MCF 10A (cell line): ENCODE data around the gene ALKBH2. TPM values are rescaled to one million over a fixed set of nuclear protein-coding genes. Genes with fewer than 3 reads are reported as not detected.
"Not testable (repeated sequence)": the region's sequence is repeated elsewhere in the genome, so short reads cannot be mapped to it uniquely, and the experiment has no call there.

Source experiments
- BruUV-seq: library from RNA; stranded (reverse); fragments of 400-500 nt; replicated peaks from 2 replicates; lab custom pipeline; 2021; lab: Mats Ljungman, UMichigan
- CTCF ChIA-PET: fragments of 300-600 bp; sonication (Branson Sonifier 250); formaldehyde crosslinking; extraction: SDS; loops from one replicate; lab custom pipeline; 2021; ENCODE audit warnings: antibody characterized with exemption, inconsistent platforms; lab: Yijun Ruan, JAX
- POLR2A ChIA-PET: fragments of 300-600, 350-650 bp; sonication (Branson Sonifier 250); formaldehyde crosslinking; extraction: SDS; loops from one replicate; lab custom pipeline; 2020; ENCODE audit warnings: antibody characterized with exemption, inconsistent platforms; lab: Yijun Ruan, JAX
- DNase-seq: peaks from one replicate; pipeline ENCODE4 v3.0.0-alpha.2; 2018; ENCODE audit not compliant: unreplicated experiment
- H3K27ac Mint-ChIP-seq: one replicate; pipeline ENCODE4 v1.8.0; 2022; ENCODE audit warnings: mild to moderate bottlenecking, low read depth, mixed read lengths; ENCODE audit not compliant: unreplicated experiment
- H3K27me3 Mint-ChIP-seq: one replicate; pipeline ENCODE4 v1.8.0; 2022; ENCODE audit warnings: mixed read lengths; ENCODE audit not compliant: insufficient read depth, unreplicated experiment
- H3K36me3 Mint-ChIP-seq: one replicate; pipeline ENCODE4 v1.8.0; 2022; ENCODE audit warnings: mild to moderate bottlenecking, moderate library complexity, mixed read lengths; ENCODE audit not compliant: insufficient read depth, unreplicated experiment
- H3K4me1 Mint-ChIP-seq: one replicate; pipeline ENCODE4 v1.8.0; 2022; ENCODE audit warnings: mixed read lengths; ENCODE audit not compliant: insufficient read depth, unreplicated experiment
- H3K4me3 Mint-ChIP-seq: one replicate; pipeline ENCODE4 v1.8.0; 2022; ENCODE audit warnings: mild to moderate bottlenecking, moderate library complexity, mixed read lengths; ENCODE audit not compliant: unreplicated experiment
- H3K9me3 Mint-ChIP-seq: one replicate; pipeline ENCODE4 v1.8.0; 2022; ENCODE audit warnings: mixed read lengths; ENCODE audit not compliant: unreplicated experiment
- intact Hi-C: fragments of 100-400 bp; cut with micrococcal nuclease; formaldehyde crosslinking; loops from 2 replicates; pipeline ENCODE4 v1.14.1; 2022
- total RNA-seq: library from RNA; stranded (reverse); gene quantifications from 2 replicates; pipeline ENCODE4 v1.2.3, GENCODE V29; 2022
- TF ChIP-seq, protein P1 (sequence below): fragments of 200-600 bp; IDR thresholded peaks from one replicate; pipeline ENCODE4 v1.8.0; 2022; ENCODE audit warnings: antibody characterized with exemption, mild to moderate bottlenecking; ENCODE audit not compliant: unreplicated experiment

The ALKBH2 gene
- total RNA-seq, 1 experiment from 2014 or later: 48.9 TPM

DNA sequence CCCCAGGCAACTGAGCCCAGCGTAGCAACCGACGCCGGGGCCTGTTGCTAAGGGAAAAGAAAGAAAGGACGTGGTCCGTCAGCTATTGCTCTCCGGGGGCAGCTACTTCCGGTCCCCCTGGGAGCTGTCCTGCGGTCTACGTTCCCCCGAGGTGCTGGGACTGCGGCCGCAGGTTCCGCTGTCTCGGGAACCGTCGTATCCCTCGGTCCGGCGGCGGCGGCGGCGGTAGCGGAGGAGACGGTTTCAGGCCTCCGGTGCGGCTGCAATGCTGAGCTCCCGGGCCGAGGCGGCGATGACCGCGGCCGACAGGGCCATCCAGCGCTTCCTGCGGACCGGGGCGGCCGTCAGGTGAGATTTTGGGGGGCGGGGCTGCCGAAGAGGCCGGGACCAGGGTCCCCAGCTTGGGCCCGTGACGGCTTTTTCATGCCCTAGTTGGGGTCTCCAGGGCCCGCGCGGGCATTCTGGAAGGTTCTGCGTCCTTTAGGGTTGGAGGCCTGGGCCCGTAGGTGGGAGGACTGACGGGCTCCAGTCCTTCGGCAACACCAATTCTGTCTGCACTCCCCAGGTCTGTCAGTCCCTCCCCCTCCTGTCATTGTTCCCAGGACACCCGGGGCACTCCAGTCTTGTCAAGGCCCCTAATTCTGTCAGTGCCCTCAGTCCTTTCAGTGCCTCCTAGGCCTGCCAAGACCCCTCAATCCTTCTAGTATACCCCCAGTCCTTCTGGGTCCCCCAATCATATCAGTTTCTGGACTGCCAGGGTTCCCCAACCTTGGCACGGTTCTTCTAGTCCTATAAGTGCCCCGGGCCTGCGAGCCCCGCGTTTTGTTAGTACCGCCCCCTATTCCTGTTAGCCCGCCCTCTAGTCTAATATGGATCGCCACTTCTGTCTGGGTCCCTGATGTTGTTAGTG lies 40.6 kb downstream of the ALKBH2 start, which contains the start of gene USP30:
Gene USP30, plus strand, starts transcription at position 163 of the 910 bp plus-strand sequence. Its CDS starts 103 bp downstream, at position 266.
- intact Hi-C loops: no loop called here
- Mint-ChIP-seq H3K9me3 (no peaks in the 10 kb centered on the region), H3K27ac (peak within 1 kb of the TSS; percentile 90), H3K36me3 (peaks cover 14% of the 10 kb centered on the region), H3K4me1 (peaks cover 6% of the 10 kb centered on the region), H3K4me3 (peak within 1 kb of the TSS; percentile 86), H3K27me3 (no peaks in the 10 kb centered on the region)
- CTCF ChIA-PET: no interaction called here
- DNase-seq: peak; percentile 76
- no TSS peak for BruUV-seq
- TF ChIP-seq, protein P1, sequence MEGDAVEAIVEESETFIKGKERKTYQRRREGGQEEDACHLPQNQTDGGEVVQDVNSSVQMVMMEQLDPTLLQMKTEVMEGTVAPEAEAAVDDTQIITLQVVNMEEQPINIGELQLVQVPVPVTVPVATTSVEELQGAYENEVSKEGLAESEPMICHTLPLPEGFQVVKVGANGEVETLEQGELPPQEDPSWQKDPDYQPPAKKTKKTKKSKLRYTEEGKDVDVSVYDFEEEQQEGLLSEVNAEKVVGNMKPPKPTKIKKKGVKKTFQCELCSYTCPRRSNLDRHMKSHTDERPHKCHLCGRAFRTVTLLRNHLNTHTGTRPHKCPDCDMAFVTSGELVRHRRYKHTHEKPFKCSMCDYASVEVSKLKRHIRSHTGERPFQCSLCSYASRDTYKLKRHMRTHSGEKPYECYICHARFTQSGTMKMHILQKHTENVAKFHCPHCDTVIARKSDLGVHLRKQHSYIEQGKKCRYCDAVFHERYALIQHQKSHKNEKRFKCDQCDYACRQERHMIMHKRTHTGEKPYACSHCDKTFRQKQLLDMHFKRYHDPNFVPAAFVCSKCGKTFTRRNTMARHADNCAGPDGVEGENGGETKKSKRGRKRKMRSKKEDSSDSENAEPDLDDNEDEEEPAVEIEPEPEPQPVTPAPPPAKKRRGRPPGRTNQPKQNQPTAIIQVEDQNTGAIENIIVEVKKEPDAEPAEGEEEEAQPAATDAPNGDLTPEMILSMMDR: no peak
- POLR2A ChIA-PET: interaction anchor here (0.5 to 1.7 kb wide), 8 partner anchors 9 to 492 kb away, joined by 3 to 9 read pairs (median 6); partner anchors contain the start of genes SART3, SSH1 and UNG

DNA sequence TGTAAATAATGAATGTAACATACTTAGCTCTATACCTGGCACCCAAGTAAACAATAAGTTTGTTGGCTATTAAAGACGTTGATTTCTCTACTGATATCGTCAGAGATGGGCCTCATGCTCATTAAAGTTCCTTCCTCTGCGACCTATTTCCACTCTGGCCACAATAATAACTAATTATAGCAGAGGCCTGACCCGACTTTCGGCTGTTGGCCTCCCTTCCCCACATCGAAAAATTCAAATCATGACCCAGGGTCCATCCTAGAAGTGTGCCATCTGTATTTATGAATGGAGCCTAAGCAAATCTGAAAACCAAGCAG lies 41.2 kb downstream of the ALKBH2 start:
- no peaks in the 10 kb centered on the region for H3K9me3 Mint-ChIP-seq
- intact Hi-C loops: no loop called here
- TSS peak; percentile 89 for BruUV-seq
- H3K4me3 Mint-ChIP-seq: peak overlapping the region; percentile 86
- H3K27ac Mint-ChIP-seq: peak overlapping the region; percentile 90
- TF ChIP-seq, protein P1: no peak
- CTCF ChIA-PET: interaction anchor here (0.6 kb wide), 1 partner anchor 516 kb away, joined by 3 read pairs; no protein-coding TSS in a partner anchor
- no peak for DNase-seq
- no peaks in the 10 kb centered on the region for H3K27me3 Mint-ChIP-seq
- peaks cover 12% of the 10 kb centered on the region for H3K36me3 Mint-ChIP-seq
- POLR2A ChIA-PET: interaction anchor here (0.6 to 1.7 kb wide), 7 partner anchors 9 to 491 kb away, joined by 3 to 9 read pairs (median 7); partner anchors contain the start of genes SART3, SSH1 and UNG
- peaks cover 6% of the 10 kb centered on the region for H3K4me1 Mint-ChIP-seq

DNA sequence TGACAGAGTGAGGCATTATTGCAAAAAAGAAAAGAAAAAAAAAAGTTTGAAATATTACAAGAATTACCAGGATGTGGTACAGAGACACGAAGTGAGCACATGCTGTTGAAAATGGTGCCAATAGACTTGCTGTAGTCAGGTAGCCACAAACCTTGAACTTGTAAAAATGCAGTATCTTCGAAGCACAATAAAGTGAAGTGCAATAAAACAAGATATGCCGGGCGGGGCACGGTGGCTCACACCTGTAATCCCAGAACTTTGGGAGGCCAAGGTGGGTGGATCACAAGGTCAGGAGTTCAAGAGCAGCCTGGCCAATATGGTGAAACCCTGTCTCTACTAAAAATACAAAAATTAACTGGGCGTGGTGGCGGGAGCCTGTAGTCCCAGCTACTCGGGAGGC lies 43.5 kb downstream of the ALKBH2 start:
- CTCF ChIA-PET: interaction anchor here (0.6 kb wide), 1 partner anchor 264 kb away, joined by 3 read pairs; no protein-coding TSS in a partner anchor
- H3K36me3 Mint-ChIP-seq, H3K27ac Mint-ChIP-seq, DNase-seq, H3K4me3 Mint-ChIP-seq, H3K27me3 Mint-ChIP-seq, BruUV-seq, H3K9me3 Mint-ChIP-seq, intact Hi-C loops, H3K4me1 Mint-ChIP-seq: not testable (repeated sequence)
- POLR2A ChIA-PET: interaction anchor here (0.6 kb wide), 1 partner anchor 479 kb away, joined by 3 read pairs; no protein-coding TSS in a partner anchor

DNA sequence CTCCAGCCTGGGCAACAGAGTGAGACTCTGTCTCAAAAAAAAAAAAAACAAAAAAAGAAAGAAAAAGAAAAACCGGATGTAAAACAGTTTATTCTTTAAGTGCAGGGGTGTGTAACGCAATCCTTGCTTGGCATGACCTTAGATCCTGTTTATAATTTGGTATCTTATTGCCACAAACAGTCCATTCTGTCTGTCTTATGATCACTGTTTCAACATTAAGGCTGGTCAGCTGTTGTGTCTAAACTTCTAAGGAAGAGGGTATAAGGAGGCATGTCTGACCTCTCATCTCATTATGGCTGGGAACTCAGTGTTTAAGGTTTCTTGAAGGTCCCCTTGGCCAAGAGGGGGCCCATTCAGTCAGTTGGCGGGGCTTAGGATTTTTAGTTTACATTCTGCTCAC lies 44.6 kb downstream of the ALKBH2 start:
- BruUV-seq, H3K4me1 Mint-ChIP-seq, H3K36me3 Mint-ChIP-seq, DNase-seq, CTCF ChIA-PET, H3K9me3 Mint-ChIP-seq, H3K4me3 Mint-ChIP-seq, intact Hi-C loops, H3K27ac Mint-ChIP-seq: not testable (repeated sequence)
- peaks cover 10% of the 10 kb centered on the region for H3K27me3 Mint-ChIP-seq
- POLR2A ChIA-PET: interaction anchor here (0.6 kb wide), 1 partner anchor 858 kb away, joined by 3 read pairs; no protein-coding TSS in a partner anchor
